Measurements from ENCODE around the gene AHDC1. TPM values are rescaled to one million over a fixed set of nuclear protein-coding genes. Genes with fewer than 3 reads are reported as not detected.

AHDC1 gene
- total and polyA plus RNA-seq, 9 of the 15 experiments (the other 6 are each of a cell fraction or from before 2014, with no cell fraction given): 0.21 to 36.4 (median 4.7) TPM

- no TSS peak for BruUV-seq (replicated peaks)
- intact Hi-C loops (cut with micrococcal nuclease) (loop anchor here (1.0 kb wide), 1 partner anchor 101 kb away; no protein-coding TSS in a partner anchor), in situ Hi-C loops (cut with MboI) (no loop called here)
- Histone ChIP-seq H3K9me1 (ENCODE audit: control insufficient read depth, insufficient read depth, low read length) (no peaks in the 10 kb centered on the region), H4K20me1 (replicated peaks; ENCODE audit: control insufficient read depth, insufficient read depth, low read length) (no peaks in the 10 kb centered on the region), H3K4me1 (replicated peaks in 1 of 2; ENCODE audit: control insufficient read depth in 2 of 2, insufficient read depth in 2 of 2, low read length in 2 of 2) (peaks cover 34 to 60% of the 10 kb centered on the region in 2 experiments), H3K4me3 (no peak overlapping the region), H3K9me3 (replicated peaks; ENCODE audit: control insufficient read depth, insufficient read depth, low read depth, low read length) (no peaks in the 10 kb centered on the region), H3K79me2 (ENCODE audit: control insufficient read depth, insufficient read depth, low read length) (peaks cover 36% of the 10 kb centered on the region), H3K27ac (ENCODE audit: extremely low read depth, low read depth, low read length) (peak overlapping the region; percentile 38), H3K4me2 (ENCODE audit: insufficient read depth, low read length) (no peak overlapping the region), H3K9ac (ENCODE audit: insufficient read depth in 1 of 2, low read depth in 2 of 2, low read length in 2 of 2) (peak overlapping the region; percentile 18 to 96; a peak in 3 of 4 replicates), H2AFZ (ENCODE audit: low read depth, low read length) (peak overlapping the region; percentile 27), H3K27me3 (ENCODE audit: control insufficient read depth in 2 of 2, insufficient read depth in 2 of 2, low read length in 2 of 2) (no peaks in the 10 kb centered on the region), H3K36me3 (ENCODE audit: control insufficient read depth, insufficient read depth, low read length) (peaks cover 18% of the 10 kb centered on the region; the same call in 2 of the 3 replicates)
- ChIA-PET CTCF (ENCODE audit: low intra/inter-chr PET ratio) (no interaction called here), POLR2A (interaction anchor here (1.0 kb wide), 1 partner anchor 27 kb away, joined by 3 read pairs; no protein-coding TSS in a partner anchor)
- DNase-seq (ENCODE audit: extremely low read depth in 1 of 4, low spot score in 3 of 4) (peak in 1 of 4 experiments; percentile 51), ATAC-seq (no peak), FAIRE-seq (peak; percentile 26)
- WGBS (ENCODE audit: insufficient coverage, low coverage, missing lambda C conversion rate): 18% methylated on average over 5 of the region's 5 CpGs
- TF ChIP-seq, protein P1, sequence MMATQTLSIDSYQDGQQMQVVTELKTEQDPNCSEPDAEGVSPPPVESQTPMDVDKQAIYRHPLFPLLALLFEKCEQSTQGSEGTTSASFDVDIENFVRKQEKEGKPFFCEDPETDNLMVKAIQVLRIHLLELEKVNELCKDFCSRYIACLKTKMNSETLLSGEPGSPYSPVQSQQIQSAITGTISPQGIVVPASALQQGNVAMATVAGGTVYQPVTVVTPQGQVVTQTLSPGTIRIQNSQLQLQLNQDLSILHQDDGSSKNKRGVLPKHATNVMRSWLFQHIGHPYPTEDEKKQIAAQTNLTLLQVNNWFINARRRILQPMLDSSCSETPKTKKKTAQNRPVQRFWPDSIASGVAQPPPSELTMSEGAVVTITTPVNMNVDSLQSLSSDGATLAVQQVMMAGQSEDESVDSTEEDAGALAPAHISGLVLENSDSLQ (IDR thresholded peaks at IDR 0.05): peak; percentile 15; the same call in 1 of the 2 replicates
- TF ChIP-seq ZNF589 (CRISPR knock-in tag; IDR thresholded peaks at IDR 0.05; ENCODE audit: low read depth) (no peak; the same call in 1 of the 2 replicates), TAL1 (IDR thresholded peaks at IDR 0.05) (no peak), ATF7 (IDR thresholded peaks at IDR 0.05) (peak; percentile 4; the same call in 1 of the 2 replicates), BRCA1 (IDR thresholded peaks at IDR 0.05) (no peak), BRCA1 (CRISPR knock-in tag; IDR thresholded peaks at IDR 0.05) (no peak), RAD21 (CRISPR knock-in tag; conservative IDR thresholded peaks at IDR 0.05 in 1 of 2, IDR thresholded peaks at IDR 0.05 in 1 of 2) (no peak), ZNF311 (CRISPR knock-in tag; IDR thresholded peaks at IDR 0.05) (no peak), KHSRP (IDR thresholded peaks at IDR 0.05) (no peak)
- TF ChIP-seq, protein P2, sequence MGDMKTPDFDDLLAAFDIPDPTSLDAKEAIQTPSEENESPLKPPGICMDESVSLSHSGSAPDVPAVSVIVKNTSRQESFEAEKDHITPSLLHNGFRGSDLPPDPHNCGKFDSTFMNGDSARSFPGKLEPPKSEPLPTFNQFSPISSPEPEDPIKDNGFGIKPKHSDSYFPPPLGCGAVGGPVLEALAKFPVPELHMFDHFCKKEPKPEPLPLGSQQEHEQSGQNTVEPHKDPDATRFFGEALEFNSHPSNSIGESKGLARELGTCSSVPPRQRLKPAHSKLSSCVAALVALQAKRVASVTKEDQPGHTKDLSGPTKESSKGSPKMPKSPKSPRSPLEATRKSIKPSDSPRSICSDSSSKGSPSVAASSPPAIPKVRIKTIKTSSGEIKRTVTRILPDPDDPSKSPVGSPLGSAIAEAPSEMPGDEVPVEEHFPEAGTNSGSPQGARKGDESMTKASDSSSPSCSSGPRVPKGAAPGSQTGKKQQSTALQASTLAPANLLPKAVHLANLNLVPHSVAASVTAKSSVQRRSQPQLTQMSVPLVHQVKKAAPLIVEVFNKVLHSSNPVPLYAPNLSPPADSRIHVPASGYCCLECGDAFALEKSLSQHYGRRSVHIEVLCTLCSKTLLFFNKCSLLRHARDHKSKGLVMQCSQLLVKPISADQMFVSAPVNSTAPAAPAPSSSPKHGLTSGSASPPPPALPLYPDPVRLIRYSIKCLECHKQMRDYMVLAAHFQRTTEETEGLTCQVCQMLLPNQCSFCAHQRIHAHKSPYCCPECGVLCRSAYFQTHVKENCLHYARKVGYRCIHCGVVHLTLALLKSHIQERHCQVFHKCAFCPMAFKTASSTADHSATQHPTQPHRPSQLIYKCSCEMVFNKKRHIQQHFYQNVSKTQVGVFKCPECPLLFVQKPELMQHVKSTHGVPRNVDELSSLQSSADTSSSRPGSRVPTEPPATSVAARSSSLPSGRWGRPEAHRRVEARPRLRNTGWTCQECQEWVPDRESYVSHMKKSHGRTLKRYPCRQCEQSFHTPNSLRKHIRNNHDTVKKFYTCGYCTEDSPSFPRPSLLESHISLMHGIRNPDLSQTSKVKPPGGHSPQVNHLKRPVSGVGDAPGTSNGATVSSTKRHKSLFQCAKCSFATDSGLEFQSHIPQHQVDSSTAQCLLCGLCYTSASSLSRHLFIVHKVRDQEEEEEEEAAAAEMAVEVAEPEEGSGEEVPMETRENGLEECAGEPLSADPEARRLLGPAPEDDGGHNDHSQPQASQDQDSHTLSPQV (IDR thresholded peaks at IDR 0.05): 0 out of 2 replicates have a peak, but pooled peaks have one; percentile 9
These were observed 74.3 kb downstream of the AHDC1 start for GRCh38 chr1:27529704-27530018.

Measured in K562 (cell line).